Activated T-cell treated with anti-CD3 and anti-CD28 coated beads for 4 hours (primary cell): ENCODE results near the gene RUNX1.

ENCODE experiments used
- DNase-seq: peaks from one replicate; pipeline ENCODE4 v3.0.0-alpha.2; 2020

The RUNX1 gene

DNA sequence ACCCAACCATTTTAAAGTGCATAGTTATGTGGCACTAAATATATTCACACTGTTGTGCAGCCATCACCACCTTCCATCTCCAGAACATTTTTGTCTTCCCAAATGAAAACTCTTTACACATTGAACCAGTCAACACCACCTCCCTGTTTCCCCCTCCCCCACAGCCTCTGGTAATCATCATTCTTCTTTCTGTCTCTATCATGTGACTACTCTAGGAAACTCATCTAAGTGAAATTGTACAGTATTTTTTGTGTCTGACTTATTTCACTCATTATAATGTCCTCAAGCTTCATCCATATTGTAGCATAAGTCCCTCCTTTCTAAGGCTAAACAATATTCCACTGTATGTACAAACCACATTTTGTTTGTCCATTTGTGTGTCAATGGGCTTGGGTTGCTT lies 128.0 kb downstream of the RUNX1 start:
- no peak for DNase-seq

DNA sequence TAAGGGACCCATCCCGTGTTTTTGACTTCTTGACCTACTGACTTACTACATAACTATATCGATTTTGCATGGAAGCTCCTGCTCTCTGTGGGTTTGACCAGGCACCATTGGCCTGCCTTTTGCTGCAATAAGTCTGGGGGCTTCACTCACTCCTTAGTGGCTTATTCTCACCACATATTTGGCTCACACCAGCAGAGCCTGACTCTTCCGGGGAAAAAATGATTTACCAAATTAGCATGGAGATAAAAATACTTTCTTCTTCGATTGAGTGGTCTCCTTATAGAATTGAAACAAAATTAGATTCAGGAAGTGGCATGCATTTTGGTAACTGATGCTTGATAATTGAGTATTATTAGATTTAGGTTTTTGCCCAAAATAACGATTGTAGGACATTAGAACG lies 129.7 kb downstream of the RUNX1 start:
- no peak for DNase-seq

GRCh38 chr21:34916446-34916845 lies 132.7 kb downstream of the RUNX1 start:
- DNase-seq, result no peak

- no peak for DNase-seq
These were observed 133.7 kb downstream of the RUNX1 start for GRCh38 chr21:34915364-34915841.

GRCh38 chr21:34914239-34914638 lies 134.9 kb downstream of the RUNX1 start:
- DNase-seq, result no peak

DNA sequence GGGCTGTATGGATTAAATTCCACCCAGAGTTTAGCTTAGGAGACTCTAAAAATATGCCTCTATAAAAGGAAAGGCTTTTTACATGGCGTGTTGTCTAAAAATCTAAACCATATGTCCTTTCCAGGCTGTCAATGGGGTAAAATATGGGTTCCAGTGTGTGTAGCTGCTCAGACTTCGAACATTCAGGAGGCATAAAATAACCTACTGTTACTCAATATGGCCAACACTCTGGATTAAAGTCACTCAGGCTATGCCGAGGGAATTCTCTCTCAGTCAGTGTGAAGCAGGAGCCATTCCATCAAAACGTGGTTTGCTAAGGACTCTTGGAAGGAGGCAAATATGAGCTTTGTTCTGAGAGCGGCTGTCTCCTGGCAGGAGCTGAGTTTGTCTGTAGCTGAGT lies 135.3 kb downstream of the RUNX1 start:
- no peak for DNase-seq

DNA sequence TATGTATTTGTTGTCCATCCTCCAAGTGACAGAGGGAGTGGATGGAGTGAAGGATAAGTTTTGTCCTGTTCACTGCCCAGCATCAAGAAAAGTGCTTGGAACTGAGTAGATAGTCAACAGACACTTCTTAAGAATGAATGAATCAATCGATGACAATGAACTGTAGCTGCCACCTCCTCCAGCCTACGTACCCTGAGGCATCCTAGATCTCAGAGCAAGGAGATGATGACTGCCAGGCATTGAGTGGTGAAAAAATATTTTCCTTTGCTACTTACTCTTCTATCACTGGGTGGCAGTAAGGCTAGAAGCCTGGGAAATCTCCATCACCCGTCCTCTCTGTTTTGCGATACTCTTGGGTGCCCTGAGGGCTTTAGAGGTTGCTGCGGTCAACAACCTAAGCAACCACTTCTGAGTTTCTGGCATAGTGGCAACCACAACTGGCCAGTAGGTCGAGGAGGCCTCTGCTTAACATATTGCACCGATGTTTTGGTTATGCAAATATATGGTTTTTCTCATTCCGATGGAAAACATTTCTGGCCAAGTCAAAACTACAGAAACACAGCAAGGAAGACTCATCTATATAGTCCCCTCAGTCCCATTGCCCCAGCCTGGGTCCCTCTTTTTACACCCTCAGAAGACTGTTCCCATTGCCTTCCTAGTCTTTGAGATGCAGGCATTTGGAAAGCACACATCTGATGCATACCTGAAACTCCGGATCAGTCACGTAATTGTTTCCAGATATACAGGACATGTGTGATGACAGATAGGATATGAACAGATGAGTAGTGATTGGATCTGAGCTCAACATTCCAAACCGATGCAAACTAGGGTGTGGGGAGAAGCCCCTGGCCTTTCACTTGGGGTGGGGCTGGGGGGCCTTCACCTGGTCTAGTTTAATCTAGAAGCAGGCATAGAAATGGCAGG lies 136.8 kb downstream of the RUNX1 start:
- DNase-seq, result no peak

DNA sequence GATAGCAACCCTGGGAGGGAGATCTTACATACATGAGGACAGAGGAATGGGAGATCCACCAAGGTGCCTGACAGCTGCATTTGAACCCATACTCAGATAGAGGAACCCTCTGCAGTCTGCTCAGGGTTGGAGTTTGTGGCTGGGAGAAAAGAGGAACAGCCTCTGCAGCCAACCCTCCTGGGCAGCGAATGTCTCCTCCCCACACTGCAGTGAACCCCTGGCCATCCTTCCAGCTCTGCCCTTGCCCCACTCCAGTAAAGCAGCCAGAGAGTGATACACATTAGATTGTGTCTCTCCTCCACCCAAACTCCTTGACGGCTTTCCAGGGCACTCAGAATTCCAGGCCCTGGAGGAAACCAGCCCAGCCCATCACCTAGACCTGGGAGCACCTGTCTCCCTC lies 137.7 kb downstream of the RUNX1 start:
- DNase-seq, result no peak

DNA sequence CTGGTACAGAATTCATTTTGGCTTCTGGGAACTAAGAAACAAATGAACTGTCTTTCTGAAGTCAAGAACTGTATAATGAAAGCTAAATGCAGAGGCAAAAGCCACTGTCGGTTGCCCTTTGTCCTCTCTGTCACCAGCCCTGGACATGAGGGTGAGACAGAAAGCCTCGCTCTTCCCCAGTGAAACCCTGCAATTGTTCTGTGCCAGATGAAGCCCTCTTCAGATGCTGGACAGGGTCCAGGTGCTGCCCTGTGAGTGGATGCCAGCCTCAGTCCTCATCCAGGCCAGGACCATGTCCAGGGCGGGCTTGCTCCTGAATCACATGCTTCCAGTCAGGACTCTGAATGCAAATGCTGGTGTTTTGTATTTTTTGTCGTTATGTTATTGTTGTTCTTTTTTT lies 138.7 kb downstream of the RUNX1 start:
- DNase-seq, result no peak

DNA sequence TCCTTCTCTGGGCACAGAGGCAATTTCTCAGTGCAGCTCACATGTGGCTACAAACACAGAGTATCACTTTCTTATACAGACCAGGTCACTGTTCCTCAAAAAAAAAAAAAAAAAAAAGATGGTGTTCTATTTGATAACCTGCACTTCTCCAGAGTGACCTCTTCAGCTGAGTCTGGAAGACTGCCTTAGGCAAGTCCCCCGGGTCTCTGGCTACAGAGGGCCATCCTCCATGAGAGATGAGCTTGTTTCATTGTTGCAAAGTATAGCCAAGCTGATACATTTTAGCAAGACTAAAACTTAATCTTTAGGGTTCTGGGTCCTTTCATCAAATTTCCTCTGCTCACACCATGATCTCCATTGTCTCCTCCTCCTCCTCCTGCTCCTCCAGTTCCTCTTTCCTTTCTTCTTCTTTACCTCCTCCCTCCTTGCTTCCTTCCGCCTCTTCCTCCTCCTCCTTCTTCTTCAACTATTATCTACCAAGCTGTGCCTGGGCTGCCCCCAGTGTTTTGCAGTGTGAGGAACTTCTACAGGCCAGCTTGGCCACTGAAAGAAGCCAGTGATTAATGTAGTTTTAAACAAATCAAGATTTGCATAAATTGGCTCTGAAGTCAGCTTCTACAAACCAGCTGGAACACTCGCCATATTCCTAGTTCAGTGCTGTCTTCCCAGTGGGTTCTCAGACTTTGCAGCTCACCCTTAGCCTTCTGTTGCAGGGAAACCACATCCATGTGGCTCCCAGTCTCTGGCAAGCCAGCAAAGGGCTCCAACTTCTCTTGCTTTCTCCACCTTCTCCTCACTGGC lies 139.4 kb downstream of the RUNX1 start:
- DNase-seq, result no peak

DNA sequence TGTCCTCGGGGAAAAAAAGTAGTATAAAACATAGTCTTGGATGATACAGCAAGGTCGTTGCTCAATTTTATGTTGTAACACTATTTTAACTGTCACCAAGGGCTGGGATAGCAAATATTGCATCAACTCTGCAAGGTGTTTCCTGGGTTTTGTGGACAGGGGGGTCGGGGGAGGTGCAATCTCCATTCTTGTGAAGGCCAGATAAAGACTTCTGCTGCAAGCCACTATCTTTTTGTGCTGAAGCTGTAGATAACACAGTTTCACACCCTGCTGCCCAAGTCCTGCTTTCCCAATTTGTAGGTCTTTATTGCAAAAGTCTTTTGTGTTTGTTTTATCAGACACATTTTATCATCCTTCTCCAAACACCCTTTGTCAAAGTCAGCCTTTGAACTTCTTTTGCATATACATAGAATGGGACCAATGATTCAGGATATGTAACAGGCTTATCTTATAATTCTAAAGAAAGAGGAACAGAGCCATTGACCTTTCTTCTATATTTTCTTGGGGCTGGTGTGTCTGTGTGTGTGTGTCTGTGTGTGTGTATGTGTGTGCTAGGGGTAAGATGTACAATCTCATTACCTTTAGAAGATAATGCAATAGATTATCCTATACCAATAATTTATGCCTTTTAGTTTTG lies 140.6 kb downstream of the RUNX1 start:
- DNase-seq, result no peak

DNA sequence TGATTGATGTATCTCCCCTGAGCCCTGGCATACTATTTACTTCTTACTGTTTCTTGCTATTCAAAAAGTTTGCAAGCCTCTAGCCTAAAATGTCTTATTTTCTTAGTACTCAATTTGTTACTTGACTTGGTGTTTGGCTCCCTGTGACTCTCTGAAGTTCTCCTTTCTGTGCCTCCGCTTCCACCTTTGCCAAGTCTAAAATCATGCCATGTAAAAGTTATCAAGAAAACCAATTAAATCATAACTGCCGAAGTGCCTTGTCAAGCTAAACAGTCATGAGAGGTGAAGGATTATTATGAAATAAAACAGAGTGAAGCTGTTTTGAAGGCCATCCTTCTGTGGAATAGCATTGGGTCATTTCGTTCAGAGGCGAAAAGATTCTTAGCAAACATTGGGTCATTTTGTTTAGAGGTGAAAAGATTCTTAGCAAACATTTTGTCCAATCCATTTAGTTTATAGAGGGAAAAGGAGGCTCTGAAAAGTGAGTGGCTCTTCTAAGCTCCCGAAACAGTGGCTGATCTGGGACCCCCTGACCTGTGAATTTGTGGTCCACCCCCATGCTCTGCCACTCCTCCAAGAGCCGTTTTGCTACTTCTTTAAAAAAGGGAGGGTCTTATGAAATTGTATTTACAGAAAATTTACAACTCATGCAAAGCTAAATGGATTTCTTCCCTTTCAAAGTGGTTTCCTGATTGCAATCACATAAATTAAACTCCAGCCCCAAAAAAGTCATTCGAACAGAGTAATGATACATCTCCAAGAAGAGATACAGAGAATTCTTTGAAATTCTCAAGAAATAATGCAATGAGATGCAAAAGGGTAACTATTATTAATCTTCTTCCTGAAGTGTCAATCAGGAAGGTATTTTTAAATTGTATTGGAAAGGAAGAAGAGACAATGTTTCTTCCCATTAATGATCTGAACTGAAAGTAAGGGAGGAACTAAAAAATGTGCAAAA lies 141.4 kb downstream of the RUNX1 start:
- DNase-seq, result no peak

GRCh38 chr21:34906401-34906800 lies 142.7 kb downstream of the RUNX1 start:
- DNase-seq, result no peak

DNA sequence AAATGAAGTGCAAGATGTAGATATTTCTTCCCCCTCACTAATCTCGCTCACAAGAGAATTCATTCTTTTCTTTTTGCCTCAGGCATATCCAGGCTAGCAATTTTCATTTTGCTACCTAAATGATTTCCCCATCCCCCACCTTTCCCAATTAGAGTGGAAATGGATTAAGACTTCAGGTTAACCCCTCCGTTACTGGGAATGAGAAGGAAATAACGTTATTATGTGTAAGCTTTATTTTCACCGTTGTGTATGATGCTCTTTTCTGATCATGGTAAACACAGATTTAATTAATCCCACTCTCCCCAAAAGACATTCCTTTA lies 143.9 kb downstream of the RUNX1 start:
- no peak for DNase-seq

- DNase-seq, result no peak
These were observed 144.4 kb downstream of the RUNX1 start for GRCh38 chr21:34904526-34905217.

- no peak for DNase-seq
These were observed 148.7 kb downstream of the RUNX1 start for GRCh38 chr21:34900376-34900775.

GRCh38 chr21:34899760-34900159 lies 149.3 kb downstream of the RUNX1 start:
- DNase-seq, result no peak

GRCh38 chr21:34899302-34899701 lies 149.8 kb downstream of the RUNX1 start:
- DNase-seq, result no peak

DNA sequence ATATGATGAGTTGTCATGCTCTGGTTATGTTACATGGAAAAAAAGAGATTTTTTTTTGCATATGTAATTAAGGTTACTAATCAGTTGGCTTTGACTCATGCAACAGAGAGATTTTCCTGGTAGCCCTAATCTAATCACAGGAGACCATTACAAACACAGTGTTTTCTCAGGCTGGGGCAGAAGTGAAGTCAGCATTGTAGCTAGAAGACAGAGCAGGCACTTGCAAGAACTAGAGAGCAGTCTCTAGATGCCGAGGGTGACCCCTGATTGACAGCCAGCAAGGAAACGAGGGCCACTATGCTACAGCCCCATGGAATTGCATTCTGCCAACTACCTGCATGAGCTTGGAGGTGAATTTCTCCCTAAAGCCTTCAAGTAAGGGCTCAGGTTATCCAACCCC lies 151.3 kb downstream of the RUNX1 start:
- no peak for DNase-seq

- DNase-seq, result no peak
These were observed 154.7 kb downstream of the RUNX1 start for GRCh38 chr21:34894401-34894800.

- no peak for DNase-seq
These were observed 156.9 kb downstream of the RUNX1 start for GRCh38 chr21:34892209-34892608.

- DNase-seq, result no peak
These were observed 157.5 kb downstream of the RUNX1 start for GRCh38 chr21:34891613-34891943.
